H1 (cell line): ENCODE measurements around the gene INHBB. TPM values are rescaled to one million over a fixed set of nuclear protein-coding genes. Genes with fewer than 3 reads are reported as not detected.

Source experiments
- CHD7 ChIP-seq: fragments of 300-600 bp; sonication (generic); IDR thresholded peaks from 2 replicates; pipeline ENCODE4 v1.7.1; 2012; ENCODE audit warnings: low read length, moderate library complexity, mild to moderate bottlenecking, inconsistent platforms; ENCODE audit not compliant: insufficient replicate concordance
- RFX5 ChIP-seq: IDR thresholded peaks from 2 replicates; pipeline ENCODE4 v1.6.1; 2011; ENCODE audit warnings: low read depth, low read length, improper control_type of control experiment, borderline replicate concordance
- SUZ12 ChIP-seq: fragments of 200-600 bp; sonication (generic); IDR thresholded peaks from 2 replicates; pipeline ENCODE4 v1.6.1; 2012; ENCODE audit warnings: mild to moderate bottlenecking, inconsistent platforms, low read length, moderate library complexity, mixed read lengths
- polyA plus RNA-seq, 7 experiments: library from polyadenylated mRNA; depleted of rRNA in 3 of 7; stranded (reverse) in 5 of 7; unstranded in 2 of 7; fragments of >200 nt in 5 of 7; fragments of 200-250 nt in 2 of 7; gene quantifications; 1 replicate in 5 of 7; 2 replicates in 1 of 7; 4 replicates in 1 of 7; pipeline versions ENCODE4 v1.2.1 to v1.2.3, GENCODE V29; 2011 to 2013; ENCODE audit warnings: missing spikeins in 2 of 7, mixed read lengths in 2 of 7
- total RNA-seq: library from RNA; stranded (reverse); fragmentation: NEBNext Ultra II Directional; extraction: Animal tissue kit (Norgen Biotek cat#: 25700); gene quantifications from 2 replicates; pipeline ENCODE4 v1.2.1, GENCODE V29; 2021

INHBB gene
- total and polyA plus RNA-seq, 2 of the 8 experiments (the other 6 are each of a cell fraction or from before 2014, with no cell fraction given), result 0.30 to 0.32 TPM

DNA sequence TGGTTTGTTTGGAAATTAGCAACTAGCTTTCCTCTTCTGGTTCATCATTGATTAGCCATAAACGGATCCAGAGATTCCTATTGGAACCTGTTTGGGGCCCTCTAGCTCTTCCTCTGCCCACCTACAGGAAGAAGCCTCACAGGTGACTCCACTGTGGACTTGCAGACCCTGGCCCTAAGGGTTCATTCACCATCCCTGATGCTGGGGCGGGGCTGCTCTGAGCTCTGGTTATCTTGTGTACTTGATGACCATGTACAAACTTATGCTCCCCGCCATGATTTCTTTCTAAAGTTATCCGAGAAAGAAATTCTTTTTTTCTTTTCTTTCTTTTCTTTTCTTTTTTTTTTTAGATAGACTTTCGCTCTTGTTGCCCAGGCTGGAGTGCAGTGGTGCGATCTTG, 33.9 kb upstream of the INHBB start (continued):
- TF ChIP-seq CHD7 (no peak), RFX5 (no peak), SUZ12 (no peak)
